Measurements from ENCODE around the gene FAM98C.

Gene FAM98C

GRCh38 chr19:38429055-38429810 is 26.3 kb downstream of the FAM98C start:
- DNase-seq: no peak

DNA sequence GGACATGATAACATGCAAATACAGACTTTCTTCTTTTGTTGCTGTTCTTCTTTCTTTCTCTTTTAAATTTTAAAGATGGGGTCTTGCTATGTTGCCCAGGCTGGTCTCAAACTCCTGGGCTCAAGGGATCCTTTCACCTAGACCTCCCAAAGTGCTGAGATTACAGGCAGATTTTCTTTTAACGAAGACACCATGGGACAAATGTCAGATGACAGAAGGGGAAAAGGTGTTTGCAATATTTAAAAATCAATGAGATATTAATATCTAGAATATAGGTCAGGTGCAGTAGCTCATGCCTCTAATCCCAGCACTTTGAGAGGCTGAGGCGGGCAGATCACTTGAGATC is 26.9 kb downstream of the FAM98C start:
- no peak for DNase-seq

DNA sequence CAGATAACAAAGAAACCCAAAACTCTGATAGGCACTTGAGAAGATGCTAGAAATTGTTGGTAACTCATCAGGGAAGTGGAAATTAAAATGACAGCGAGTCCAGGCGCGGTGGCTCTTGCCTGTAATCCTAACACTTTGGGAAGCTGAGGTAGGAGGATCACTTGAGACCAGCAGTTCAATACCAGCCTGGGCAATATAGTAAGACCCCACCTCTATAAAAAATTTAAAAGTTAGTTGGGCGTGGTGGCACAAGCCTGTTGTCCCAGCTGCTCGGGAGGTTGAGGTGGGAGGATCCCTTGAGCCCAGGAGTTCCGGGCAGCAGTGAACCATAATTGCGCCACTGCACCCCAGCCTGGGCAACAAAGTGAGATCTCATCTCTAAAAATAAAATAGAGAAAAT is 28.0 kb downstream of the FAM98C start:
- DNase-seq: no peak

DNA sequence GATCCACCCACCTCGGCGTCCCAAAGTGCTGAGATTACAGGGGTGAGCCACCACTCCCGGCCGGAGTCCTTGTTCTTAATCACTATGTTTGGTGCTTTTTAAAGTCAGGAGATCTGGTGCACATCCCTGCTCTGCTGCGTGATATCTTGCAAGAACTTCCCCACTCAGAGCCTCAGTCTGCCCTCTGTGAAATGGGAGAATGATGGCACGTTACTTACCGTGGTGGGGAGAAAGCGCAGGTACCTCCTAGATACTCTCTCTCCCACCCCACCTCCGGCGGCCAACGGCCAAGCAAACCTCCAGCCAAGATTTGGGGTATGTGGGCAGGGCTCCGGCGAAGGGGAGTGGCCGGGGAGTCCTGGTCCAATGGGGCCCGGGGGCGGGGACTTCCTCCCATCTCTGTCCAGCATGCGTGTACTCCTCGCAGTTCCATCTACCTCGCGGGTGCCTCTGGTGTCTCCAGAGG is 30.4 kb downstream of the FAM98C start, which contains the start of gene RYR1:
Gene RYR1 (plus strand): TSS at position 424 of the 466 bp plus-strand sequence. CDS start 139 bp downstream, outside the sequence.
- peak; percentile 13 for DNase-seq

- no peak for DNase-seq
Observed at GRCh38 chr19:38434549-38435051, 31.7 kb downstream of the FAM98C start.

- DNase-seq: no peak
Observed at GRCh38 chr19:38437295-38437694, 34.4 kb downstream of the FAM98C start.

- no peak for DNase-seq
Observed at GRCh38 chr19:38437917-38438316, 35.0 kb downstream of the FAM98C start.

GRCh38 chr19:38440592-38440991 is 37.7 kb downstream of the FAM98C start:
- DNase-seq: no peak

DNA sequence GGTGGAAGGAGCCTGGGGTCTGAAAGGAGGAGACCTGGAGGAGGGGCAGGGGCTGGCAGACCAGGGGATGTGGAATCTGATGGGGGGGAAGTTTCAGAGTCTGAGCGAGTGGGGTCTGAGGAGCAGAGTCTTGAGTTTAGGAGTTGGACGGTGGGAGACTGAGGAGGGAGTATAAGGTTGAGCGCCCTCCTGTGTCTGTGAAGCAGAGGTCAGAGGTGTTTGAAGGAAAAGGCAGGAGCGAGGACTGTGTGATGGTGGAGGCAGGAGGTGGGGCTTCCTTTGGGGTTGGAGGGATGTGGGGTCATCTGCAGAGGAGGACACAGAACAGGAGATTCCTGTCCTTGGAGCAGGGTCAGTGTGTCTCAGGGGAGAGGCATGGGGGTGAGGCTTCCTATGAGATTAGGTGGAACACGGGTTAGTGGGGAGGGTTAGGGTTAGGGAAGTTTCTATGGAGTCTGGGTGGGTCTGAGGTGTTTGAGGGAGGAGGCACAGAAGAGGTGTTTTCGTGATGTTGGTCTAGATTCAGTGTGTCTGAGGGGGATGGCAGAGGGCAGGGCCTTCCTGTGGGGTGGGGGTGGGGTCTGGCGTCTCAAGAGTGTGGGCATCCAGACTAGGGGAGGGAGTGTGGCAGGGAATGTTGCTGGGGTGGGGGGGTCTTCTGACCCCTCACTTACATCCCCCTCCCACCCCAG is 38.9 kb downstream of the FAM98C start:
- no peak for DNase-seq

DNA sequence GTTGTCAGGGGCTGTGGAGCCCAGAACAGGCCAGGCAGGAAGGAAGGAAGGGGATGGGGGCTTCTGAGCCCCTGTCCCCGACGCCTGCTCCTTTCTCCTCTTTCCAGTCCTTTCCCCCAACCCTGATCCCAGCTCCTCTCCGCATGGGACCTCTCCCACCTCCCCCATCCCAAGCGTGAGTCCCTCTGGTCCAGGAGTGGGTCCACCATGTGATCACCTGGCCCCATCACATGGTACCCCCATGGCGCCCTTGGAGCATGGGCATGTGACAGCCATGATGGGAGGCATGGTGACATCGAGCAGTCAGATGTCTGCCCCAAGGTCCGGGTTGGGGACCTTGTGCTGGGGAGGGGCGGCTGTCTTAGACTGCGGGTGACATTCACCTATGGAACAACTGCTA is 39.8 kb downstream of the FAM98C start:
- DNase-seq: no peak

DNA sequence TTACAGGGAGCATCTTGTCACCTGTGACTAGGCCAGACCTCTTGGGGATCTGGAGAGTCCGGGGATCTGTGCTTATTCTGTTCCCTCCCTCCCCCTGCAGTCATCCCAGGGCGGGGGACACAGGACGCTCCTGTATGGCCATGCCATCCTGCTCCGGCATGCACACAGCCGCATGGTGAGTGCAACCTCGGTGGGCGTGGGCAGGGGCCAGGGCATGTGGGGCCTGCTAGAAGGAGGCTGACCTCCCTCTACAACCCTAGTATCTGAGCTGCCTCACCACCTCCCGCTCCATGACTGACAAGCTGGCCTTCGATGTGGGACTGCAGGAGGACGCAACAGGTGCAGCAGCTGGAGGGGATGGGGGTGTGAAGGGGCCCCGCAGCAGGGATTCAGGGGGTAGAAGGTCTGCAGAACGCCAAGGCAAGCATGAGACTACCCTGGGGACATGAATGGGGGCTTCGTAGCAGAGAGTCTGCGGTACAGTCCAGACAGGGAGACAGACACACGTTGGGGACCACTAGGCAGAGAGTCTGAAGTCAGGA is 40.6 kb downstream of the FAM98C start:
- DNase-seq: no peak

GRCh38 chr19:38444026-38444425 is 41.1 kb downstream of the FAM98C start:
- DNase-seq: no peak

DNA sequence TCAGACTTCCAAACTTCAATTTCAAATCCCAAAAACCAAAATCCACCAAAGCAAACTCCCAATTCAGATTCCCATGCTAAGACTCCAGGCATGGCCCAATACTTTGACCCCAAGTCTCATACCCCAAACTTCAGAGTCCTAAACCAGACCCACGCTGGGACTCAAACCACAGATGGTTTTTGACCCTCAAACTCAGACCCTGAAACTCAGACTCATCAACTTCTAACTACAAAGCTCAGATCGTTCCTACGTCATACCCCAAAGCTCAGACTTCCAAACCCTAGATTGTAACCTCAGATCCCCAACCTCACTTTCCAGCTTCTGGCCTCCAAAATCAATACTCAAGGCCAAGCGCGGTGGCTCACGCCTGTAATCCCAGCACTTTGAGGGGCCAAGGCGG is 42.5 kb downstream of the FAM98C start:
- DNase-seq: no peak

DNA sequence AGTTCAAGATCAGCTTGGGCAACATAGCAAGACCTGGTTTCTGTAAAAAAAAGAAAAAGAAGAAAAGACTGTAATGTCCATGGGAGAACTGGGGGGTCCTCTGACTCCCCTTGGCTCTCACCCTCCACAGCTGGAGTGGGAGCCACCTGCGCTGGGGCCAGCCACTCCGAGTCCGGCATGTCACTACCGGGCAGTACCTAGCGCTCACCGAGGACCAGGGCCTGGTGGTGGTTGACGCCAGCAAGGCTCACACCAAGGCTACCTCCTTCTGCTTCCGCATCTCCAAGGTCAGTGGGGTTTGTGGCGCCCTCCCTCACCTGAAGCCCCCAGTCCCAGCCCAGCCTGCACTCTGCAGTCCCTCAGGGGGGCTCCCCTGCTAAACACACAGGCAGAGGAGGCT is 45.3 kb downstream of the FAM98C start:
- no peak for DNase-seq

DNA sequence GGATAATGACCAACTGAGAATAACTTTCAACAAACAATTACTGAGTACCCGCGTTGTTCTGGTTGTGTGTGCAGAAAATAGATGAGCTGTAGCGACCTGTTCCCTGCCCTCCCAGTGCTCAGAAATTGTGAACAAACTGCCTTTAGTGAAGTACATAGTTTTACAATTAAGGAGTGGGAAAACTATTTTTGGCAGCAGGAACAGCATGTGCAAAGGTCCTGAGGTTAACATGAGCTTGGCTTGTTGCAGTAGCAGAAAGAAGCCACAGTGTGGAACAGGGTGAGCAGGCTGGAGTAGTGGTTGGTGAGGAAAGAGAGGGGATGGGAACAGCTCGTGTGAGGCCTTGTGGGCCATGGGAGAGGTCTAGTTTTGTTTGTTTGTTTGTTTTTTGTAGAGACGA is 46.6 kb downstream of the FAM98C start:
- DNase-seq: no peak

GRCh38 chr19:38451036-38451435 is 48.1 kb downstream of the FAM98C start:
- DNase-seq: no peak

- DNase-seq: no peak
Observed at GRCh38 chr19:38451629-38452028, 48.7 kb downstream of the FAM98C start.

DNA sequence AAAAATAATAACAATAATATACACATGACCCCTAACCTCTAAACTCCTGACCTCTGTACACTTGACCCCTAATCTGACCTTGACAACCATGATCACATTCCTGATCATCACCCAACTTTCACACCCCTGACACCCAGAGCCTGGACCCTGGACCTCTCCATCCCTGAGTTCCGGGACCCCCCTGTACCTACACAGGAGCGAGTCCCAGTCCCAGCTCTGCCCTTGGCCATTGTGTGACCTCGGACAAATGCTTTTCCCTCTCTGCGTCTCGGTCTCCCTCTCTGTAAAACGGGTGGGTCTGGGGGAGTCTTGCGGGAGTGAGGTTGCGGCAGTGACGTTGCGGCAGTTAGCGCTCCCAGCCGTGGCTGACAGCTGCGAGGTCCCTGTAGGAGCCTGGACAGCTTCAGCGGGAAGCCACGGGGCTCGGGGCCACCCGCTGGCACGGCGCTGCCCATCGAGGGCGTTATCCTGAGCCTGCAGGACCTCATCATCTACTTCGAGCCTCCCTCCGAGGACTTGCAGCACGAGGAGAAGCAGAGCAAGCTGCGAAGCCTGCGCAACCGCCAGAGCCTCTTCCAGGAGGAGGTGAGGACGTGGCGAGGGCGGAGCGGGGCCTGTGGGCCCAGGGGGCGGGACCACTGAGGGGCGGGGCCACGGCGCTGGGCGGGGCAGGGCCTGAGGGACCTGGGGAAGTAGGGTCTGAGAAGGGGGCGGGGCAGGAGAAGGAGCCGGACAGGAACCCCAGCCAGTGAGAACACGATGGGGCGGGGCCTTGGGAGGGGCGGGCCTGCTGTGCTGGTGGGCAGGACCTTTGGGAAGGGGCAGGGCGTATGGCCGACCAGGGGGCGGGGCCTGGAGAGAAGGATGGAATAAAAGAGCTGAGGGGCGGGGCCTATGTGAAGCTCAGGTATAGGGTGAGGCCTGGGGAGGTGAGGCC is 49.8 kb downstream of the FAM98C start:
- DNase-seq: no peak

GRCh38 chr19:38453596-38453995 is 50.7 kb downstream of the FAM98C start:
- DNase-seq: no peak

GRCh38 chr19:38455031-38455430 is 52.1 kb downstream of the FAM98C start:
- DNase-seq: peak; percentile 12

DNA sequence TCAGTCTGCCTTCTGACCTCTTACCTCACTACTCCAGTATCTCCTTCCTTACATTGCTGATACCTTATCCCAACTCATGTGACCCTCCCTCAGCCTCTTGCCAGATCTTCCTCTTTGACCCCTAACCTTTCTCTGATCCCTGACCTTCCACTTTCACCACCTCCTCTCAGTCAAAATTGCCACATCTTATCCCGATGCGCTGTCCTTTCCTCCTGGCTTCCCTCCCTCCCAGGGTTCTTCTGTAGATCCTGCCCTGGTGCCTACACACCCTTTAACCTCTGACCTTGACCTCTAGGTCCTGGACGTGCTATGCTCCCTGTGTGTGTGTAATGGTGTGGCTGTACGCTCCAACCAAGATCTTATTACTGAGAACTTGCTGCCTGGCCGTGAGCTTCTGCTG is 54.3 kb downstream of the FAM98C start:
- DNase-seq: no peak

GRCh38 chr19:38457690-38458405 is 55.0 kb downstream of the FAM98C start:
- DNase-seq: no peak

All from fibroblast of skin of right biceps (primary cell).